Measurements from ENCODE around the gene ZNF385A. TPM values are rescaled to one million over a fixed set of nuclear protein-coding genes. Genes with fewer than 3 reads are reported as not detected.

ZNF385A gene
- total and polyA plus RNA-seq, 9 of the 15 experiments (the other 6 are each of a cell fraction or from before 2014, with no cell fraction given): 1.0 to 111 (median 7.7) TPM

- FAIRE-seq: peak; percentile 99
- no peaks in the 10 kb centered on the region for H4K20me1 ChIP-seq (replicated peaks; ENCODE audit: control insufficient read depth, insufficient read depth, low read length)
- intact Hi-C loops (cut with micrococcal nuclease) (loop anchor here (1.0 to 10.0 kb wide), 4 partner anchors 10 to 384 kb away; partner anchors contain the start of gene HOXC10), in situ Hi-C loops (cut with MboI) (loop anchor here (5.0 to 10.0 kb wide), 3 partner anchors 74 to 384 kb away; partner anchors contain the start of gene HOXC10)
- no peaks in the 10 kb centered on the region for H3K27me3 ChIP-seq (ENCODE audit: control insufficient read depth in 2 of 2, insufficient read depth in 2 of 2, low read length in 2 of 2)
- H3K4me3 ChIP-seq: peak overlapping the region; percentile 22; the same call in 1 of the 2 replicates
- peak; percentile 85 for ATAC-seq
- ChIA-PET CTCF (ENCODE audit: low intra/inter-chr PET ratio) (interaction anchor here (0.6 to 4.9 kb wide), 18 partner anchors 11 to 336 kb away, joined by 3 to 50 read pairs (median 4); partner anchors contain the start of gene HOXC5), POLR2A (interaction anchor here (0.7 to 2.8 kb wide), 10 partner anchors 10 to 117 kb away, joined by 3 to 14 read pairs (median 4); partner anchors contain the start of genes CBX5 and HNRNPA1)
- TSS peak; percentile 75 for BruUV-seq (replicated peaks)
- peak overlapping the region; percentile 89 for H2AFZ ChIP-seq (ENCODE audit: low read depth, low read length)
- peaks cover 5% of the 10 kb centered on the region; the same call in 1 of the 3 replicates for H3K79me2 ChIP-seq (ENCODE audit: control insufficient read depth, insufficient read depth, low read length)
- WGBS (ENCODE audit: insufficient coverage, low coverage, missing lambda C conversion rate): 2% methylated on average over 32 of the region's 40 CpGs
- no peaks in the 10 kb centered on the region for H3K9me3 ChIP-seq (replicated peaks; ENCODE audit: control insufficient read depth, insufficient read depth, low read depth, low read length)
- H3K9me1 ChIP-seq (ENCODE audit: control insufficient read depth, insufficient read depth, low read length): no peaks in the 10 kb centered on the region
- peak overlapping the region; percentile 87 for H3K27ac ChIP-seq (ENCODE audit: extremely low read depth, low read depth, low read length)
- H3K4me2 ChIP-seq (ENCODE audit: insufficient read depth, low read length): peak overlapping the region; percentile 82
- H3K9ac ChIP-seq (ENCODE audit: insufficient read depth in 1 of 2, low read depth in 2 of 2, low read length in 2 of 2): peak overlapping the region; percentile 78 to 80
- peaks cover 34% of the 10 kb centered on the region; the same call in 2 of the 3 replicates for H3K36me3 ChIP-seq (ENCODE audit: control insufficient read depth, insufficient read depth, low read length)
- DNase-seq (ENCODE audit: extremely low read depth in 1 of 4, low spot score in 3 of 4): peak; percentile 76 to 96 (median 83)
- H3K4me1 ChIP-seq (replicated peaks in 1 of 2; ENCODE audit: control insufficient read depth in 2 of 2, insufficient read depth in 2 of 2, low read length in 2 of 2): peaks cover 38 to 42% of the 10 kb centered on the region in 2 experiments
- TF ChIP-seq HDAC1 (IDR thresholded peaks at IDR 0.05): peak in 1 of 2 experiments; percentile 82; a peak in 2 of 4 replicates
- peak; percentile 61; the same call in 1 of the 2 replicates for TF ChIP-seq MAX (CRISPR knock-in tag; IDR thresholded peaks at IDR 0.05)
- TF ChIP-seq MTA3 (IDR thresholded peaks at IDR 0.05; ENCODE audit: borderline replicate concordance): no peak; the same call in 1 of the 2 replicates
- peak; percentile 87 for TF ChIP-seq HNRNPLL (IDR thresholded peaks at IDR 0.05; ENCODE audit: low read depth, low read length, poor library complexity, severe bottlenecking)
- TF ChIP-seq GABPB1 (CRISPR knock-in tag; IDR thresholded peaks at IDR 0.05): peak; percentile 61; the same call in 1 of the 2 replicates
- no peak for TF ChIP-seq PBX2 (CRISPR knock-in tag; IDR thresholded peaks at IDR 0.05; ENCODE audit: low read depth)
- TF ChIP-seq PBX2 (tag; conservative IDR thresholded peaks at IDR 0.05; ENCODE audit: low read depth): no peak
- no peak for TF ChIP-seq EHMT2 (IDR thresholded peaks at IDR 0.05)
- TF ChIP-seq THRB (CRISPR knock-in tag; conservative IDR thresholded peaks at IDR 0.05): 0 out of 2 replicates have a peak, but pooled peaks have one; percentile 36
- no peak for TF ChIP-seq PTTG1 (tag; IDR thresholded peaks at IDR 0.05; ENCODE audit: low read depth)
- TF ChIP-seq ZNF717 (CRISPR knock-in tag; IDR thresholded peaks at IDR 0.05): no peak
- no peak for TF ChIP-seq IRF2 (CRISPR knock-in tag; IDR thresholded peaks at IDR 0.05)
These were observed 15.6 kb downstream of the ZNF385A start for GRCh38 chr12:54368709-54369596.
